ENCODE data around the gene SGK1.
"Not testable (repeated sequence)": the region's sequence is repeated elsewhere in the genome, so short reads cannot be mapped to it uniquely, and the experiment has no call there.

SGK1 gene

GRCh38 chr6:134240665-134241431 is 77.1 kb downstream of the SGK1 start:
- TF ChIP-seq TAF1 (IDR thresholded peaks at IDR 0.05; ENCODE audit: low read depth, low read length) (no peak), POLR2AphosphoS5 (IDR thresholded peaks at IDR 0.05; ENCODE audit: low read depth, low read length) (no peak), POLR2A (IDR thresholded peaks at IDR 0.05; ENCODE audit: low read depth, low read length) (no peak), POU2F2 (IDR thresholded peaks at IDR 0.05; ENCODE audit: low read depth, low read length) (no peak), PAX5 (IDR thresholded peaks at IDR 0.05; ENCODE audit: insufficient read depth, low read length, severe bottlenecking) (no peak), SPI1 (IDR thresholded peaks at IDR 0.05; ENCODE audit: low read depth, low read length) (no peak)
- FAIRE-seq, result no peak
- no peak for DNase-seq (ENCODE audit: insufficient read length, low spot score)

GRCh38 chr6:134238960-134239795 is 78.7 kb downstream of the SGK1 start:
- TF ChIP-seq POLR2A (IDR thresholded peaks at IDR 0.05; ENCODE audit: low read depth, low read length) (no peak), SPI1 (IDR thresholded peaks at IDR 0.05; ENCODE audit: low read depth, low read length) (no peak), POU2F2 (IDR thresholded peaks at IDR 0.05; ENCODE audit: low read depth, low read length) (no peak), POLR2AphosphoS5 (IDR thresholded peaks at IDR 0.05; ENCODE audit: low read depth, low read length) (no peak), PAX5 (IDR thresholded peaks at IDR 0.05; ENCODE audit: insufficient read depth, low read length, severe bottlenecking) (no peak)
- DNase-seq (ENCODE audit: insufficient read length, low spot score) (no peak), FAIRE-seq (no peak)

GRCh38 chr6:134238006-134238405 is 79.9 kb downstream of the SGK1 start:
- no peak for FAIRE-seq
- TF ChIP-seq SPI1 (IDR thresholded peaks at IDR 0.05; ENCODE audit: low read depth, low read length) (no peak), POLR2AphosphoS5 (IDR thresholded peaks at IDR 0.05; ENCODE audit: low read depth, low read length) (no peak), PAX5 (IDR thresholded peaks at IDR 0.05; ENCODE audit: insufficient read depth, low read length, severe bottlenecking) (no peak)
- DNase-seq (ENCODE audit: insufficient read length, low spot score), result no peak

GRCh38 chr6:134235937-134236751 is 81.8 kb downstream of the SGK1 start:
- DNase-seq (ENCODE audit: insufficient read length, low spot score) (peak; percentile 19), FAIRE-seq (peak; percentile 75)
- TF ChIP-seq PAX5 (IDR thresholded peaks at IDR 0.05; ENCODE audit: insufficient read depth, low read length, severe bottlenecking) (no peak), POLR2A (IDR thresholded peaks at IDR 0.05; ENCODE audit: low read depth, low read length) (no peak), SPI1 (IDR thresholded peaks at IDR 0.05; ENCODE audit: low read depth, low read length) (peak; percentile 74), POU2F2 (IDR thresholded peaks at IDR 0.05; ENCODE audit: low read depth, low read length) (no peak), TAF1 (IDR thresholded peaks at IDR 0.05; ENCODE audit: low read depth, low read length) (no peak), POLR2AphosphoS5 (IDR thresholded peaks at IDR 0.05; ENCODE audit: low read depth, low read length) (no peak)

GRCh38 chr6:134235334-134235733 is 82.6 kb downstream of the SGK1 start:
- not testable (repeated sequence) for FAIRE-seq; DNase-seq (ENCODE audit: insufficient read length, low spot score)

GRCh38 chr6:134233180-134233955 is 84.5 kb downstream of the SGK1 start:
- FAIRE-seq, result no peak
- TF ChIP-seq TAF1 (IDR thresholded peaks at IDR 0.05; ENCODE audit: low read depth, low read length) (no peak), SPI1 (IDR thresholded peaks at IDR 0.05; ENCODE audit: low read depth, low read length) (no peak), POU2F2 (IDR thresholded peaks at IDR 0.05; ENCODE audit: low read depth, low read length) (no peak), POLR2A (IDR thresholded peaks at IDR 0.05; ENCODE audit: low read depth, low read length) (no peak), POLR2AphosphoS5 (IDR thresholded peaks at IDR 0.05; ENCODE audit: low read depth, low read length) (no peak), PAX5 (IDR thresholded peaks at IDR 0.05; ENCODE audit: insufficient read depth, low read length, severe bottlenecking) (no peak)

GRCh38 chr6:134230940-134231339 is 87.0 kb downstream of the SGK1 start:
- TF ChIP-seq SPI1 (IDR thresholded peaks at IDR 0.05; ENCODE audit: low read depth, low read length) (no peak), PAX5 (IDR thresholded peaks at IDR 0.05; ENCODE audit: insufficient read depth, low read length, severe bottlenecking) (no peak), POLR2AphosphoS5 (IDR thresholded peaks at IDR 0.05; ENCODE audit: low read depth, low read length) (no peak), TAF1 (IDR thresholded peaks at IDR 0.05; ENCODE audit: low read depth, low read length) (no peak), POU2F2 (IDR thresholded peaks at IDR 0.05; ENCODE audit: low read depth, low read length) (no peak), POLR2A (IDR thresholded peaks at IDR 0.05; ENCODE audit: low read depth, low read length) (no peak)
- DNase-seq (ENCODE audit: insufficient read length, low spot score), result no peak
- FAIRE-seq, result no peak

More at GRCh38 chr6:134233180-134233955, 84.5 kb downstream of the SGK1 start:
- no peak for DNase-seq (ENCODE audit: insufficient read length, low spot score)

GRCh38 chr6:134230087-134230700 is 87.7 kb downstream of the SGK1 start:
- no peak for DNase-seq (ENCODE audit: insufficient read length, low spot score)
- no peak for FAIRE-seq
- no peak for TF ChIP-seq SPI1 (IDR thresholded peaks at IDR 0.05; ENCODE audit: low read depth, low read length)
- no peak for TF ChIP-seq POU2F2 (IDR thresholded peaks at IDR 0.05; ENCODE audit: low read depth, low read length)
- TF ChIP-seq TAF1 (IDR thresholded peaks at IDR 0.05; ENCODE audit: low read depth, low read length), result no peak
- TF ChIP-seq POLR2A (IDR thresholded peaks at IDR 0.05; ENCODE audit: low read depth, low read length), result no peak
- no peak for TF ChIP-seq POLR2AphosphoS5 (IDR thresholded peaks at IDR 0.05; ENCODE audit: low read depth, low read length)
